Activated CD4-positive, alpha-beta T cell treated with anti-CD3 and anti-CD28 coated beads, Interleukin-2, amount 50 U/mL, for 16 hours (primary cell): ENCODE results near the gene ASGR2.
"Not testable (repeated sequence)": the region's sequence is repeated elsewhere in the genome, so short reads cannot be mapped to it uniquely, and the experiment has no call there.

ENCODE experiments used
- DNase-seq: peaks from one replicate; pipeline ENCODE4 v3.0.0-alpha.2; 2020

Gene ASGR2, protein sequence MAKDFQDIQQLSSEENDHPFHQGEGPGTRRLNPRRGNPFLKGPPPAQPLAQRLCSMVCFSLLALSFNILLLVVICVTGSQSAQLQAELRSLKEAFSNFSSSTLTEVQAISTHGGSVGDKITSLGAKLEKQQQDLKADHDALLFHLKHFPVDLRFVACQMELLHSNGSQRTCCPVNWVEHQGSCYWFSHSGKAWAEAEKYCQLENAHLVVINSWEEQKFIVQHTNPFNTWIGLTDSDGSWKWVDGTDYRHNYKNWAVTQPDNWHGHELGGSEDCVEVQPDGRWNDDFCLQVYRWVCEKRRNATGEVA

DNA sequence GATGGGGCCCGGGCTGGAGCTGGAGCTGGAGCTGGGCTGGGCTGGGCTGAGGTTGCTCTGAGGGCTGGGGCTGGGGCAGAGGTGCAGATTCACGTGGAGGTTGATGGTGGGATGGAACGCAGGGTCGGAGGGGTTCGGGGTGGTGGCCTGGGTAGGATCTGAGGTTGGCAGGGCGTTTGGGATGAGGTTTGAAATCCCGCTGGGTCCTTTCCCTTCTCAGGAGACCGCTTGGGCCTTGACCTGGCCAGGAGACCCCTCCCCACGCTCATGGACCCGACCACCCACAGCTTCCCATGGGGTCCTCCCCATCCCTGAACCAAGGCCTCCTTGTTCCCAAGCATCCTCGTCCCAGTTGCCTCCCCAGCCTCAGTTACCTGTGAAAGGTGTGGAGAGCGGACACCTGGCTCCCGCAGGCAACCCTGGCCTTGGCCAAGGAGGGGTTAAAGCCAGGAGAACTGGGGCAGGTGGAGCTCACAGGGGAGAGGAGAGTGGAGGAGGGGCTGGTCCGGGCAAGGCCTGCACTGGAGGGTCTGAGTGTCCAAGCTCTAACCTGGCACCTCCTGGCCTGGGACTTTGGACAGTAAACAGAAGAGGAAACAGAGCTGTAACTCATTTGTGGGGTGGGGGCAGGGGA is at the start of gene ASGR2:
Gene ASGR2 (minus strand): TSS at position 582 of the 634 bp plus-strand sequence. CDS start 582 bp downstream, outside the sequence.
- DNase-seq, result no peak

DNA sequence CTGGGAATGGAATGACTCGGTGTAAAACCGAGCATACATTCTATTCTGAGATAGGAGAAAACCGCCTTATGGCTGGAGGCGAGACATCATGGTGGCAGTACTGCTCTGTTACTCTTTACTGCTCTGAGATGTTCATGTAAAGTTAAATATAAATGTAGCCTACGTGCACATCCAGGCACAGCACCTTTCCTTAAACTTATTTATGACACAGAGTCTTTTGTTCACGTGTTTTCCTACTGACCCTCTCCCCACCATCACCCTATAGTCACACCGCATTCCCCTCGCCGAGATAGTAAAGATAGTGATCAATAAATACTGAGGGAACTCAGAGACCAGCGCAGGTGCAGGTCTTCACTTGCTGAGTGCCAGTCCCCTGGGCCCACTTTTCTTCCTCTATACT is 44.9 kb upstream of the ASGR2 start:
- not testable (repeated sequence) for DNase-seq

DNA sequence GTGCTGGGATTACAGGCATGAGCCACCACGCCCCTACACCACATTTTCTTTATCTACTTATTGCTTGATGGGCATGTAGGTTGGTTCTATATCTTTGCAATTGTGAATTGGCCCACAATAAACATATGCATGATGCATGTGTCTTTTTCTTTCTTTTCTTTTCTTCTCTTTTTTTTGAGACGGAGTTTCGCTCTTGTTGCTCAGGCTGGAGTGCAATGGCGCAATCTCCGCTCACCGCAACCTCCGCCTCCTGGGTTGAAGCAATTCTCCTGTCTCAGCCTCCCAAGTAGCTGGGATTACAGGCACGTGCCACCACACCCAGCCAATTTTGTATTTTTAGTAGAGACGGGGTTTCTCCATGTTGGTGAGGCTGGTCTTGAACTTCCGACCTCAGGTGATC is 43.8 kb upstream of the ASGR2 start:
- not testable (repeated sequence) for DNase-seq

DNA sequence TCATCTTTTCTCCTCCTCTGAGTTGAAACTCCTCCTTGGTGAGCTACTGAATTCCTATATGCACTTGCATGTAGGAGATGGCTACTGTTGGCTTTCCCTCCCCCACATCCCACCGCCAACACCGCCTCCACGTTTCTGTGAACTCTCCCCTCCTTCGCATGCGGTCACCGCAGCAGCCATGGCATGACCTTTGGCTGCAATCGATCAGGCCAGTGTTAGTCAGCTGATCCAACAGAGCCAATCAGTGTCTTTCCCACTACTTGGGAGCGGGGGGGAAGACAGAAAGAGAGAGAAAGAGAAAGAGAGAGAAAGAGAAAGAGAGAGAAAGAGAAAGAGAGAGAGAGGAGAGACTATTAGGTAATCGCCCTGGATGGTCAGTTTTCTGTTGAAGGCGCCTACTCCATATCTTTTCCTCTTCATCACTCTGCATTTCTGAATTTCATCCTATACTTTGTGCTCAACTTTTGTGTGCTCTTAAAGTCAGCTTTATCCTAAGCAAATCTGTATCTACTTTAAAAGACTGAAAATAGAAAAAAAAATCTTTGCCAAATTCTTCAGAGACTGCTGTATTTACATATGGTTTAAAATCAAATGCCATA is 41.8 kb upstream of the ASGR2 start:
- DNase-seq, result no peak

DNA sequence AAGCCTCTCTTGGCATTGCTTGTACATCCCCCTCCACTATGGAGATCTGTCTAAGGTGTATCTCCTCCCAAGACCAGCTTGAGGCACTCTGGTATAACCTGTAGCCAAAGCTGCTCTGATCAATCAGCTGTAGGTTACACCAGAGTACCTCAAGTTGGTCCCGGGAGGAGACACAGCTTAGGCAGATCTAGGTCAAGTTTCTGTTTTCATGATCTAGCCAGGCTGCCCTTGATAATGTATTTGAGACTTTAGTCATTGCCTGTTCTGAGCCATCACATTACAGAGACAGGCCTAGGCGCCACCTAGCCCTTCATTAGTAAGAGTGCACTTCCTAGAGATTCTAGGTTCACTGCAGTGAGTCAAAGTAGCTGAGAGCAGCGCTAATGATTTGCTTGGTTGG is 33.1 kb upstream of the ASGR2 start:
- DNase-seq, result peak; percentile 28

DNA sequence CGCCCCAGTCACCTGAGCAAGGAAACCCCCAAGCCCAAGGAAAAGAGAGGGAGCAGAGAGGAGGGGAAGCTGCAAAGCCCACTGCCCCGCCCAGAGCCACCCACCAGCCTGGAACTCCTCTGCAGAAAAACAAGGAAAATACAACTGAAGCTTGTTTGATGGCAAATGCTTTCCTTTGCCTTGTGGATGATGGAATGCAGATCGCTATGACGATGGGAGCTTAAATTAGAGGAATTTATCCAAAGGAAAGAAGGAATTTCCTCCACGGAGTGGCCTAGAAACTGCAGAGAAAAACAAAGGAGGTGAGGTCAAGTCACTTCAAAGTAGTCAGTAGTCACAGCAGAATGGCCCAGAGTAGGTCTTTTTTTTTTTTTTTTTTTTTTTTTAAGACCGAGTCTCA is 31.5 kb upstream of the ASGR2 start:
- DNase-seq, result no peak

DNA sequence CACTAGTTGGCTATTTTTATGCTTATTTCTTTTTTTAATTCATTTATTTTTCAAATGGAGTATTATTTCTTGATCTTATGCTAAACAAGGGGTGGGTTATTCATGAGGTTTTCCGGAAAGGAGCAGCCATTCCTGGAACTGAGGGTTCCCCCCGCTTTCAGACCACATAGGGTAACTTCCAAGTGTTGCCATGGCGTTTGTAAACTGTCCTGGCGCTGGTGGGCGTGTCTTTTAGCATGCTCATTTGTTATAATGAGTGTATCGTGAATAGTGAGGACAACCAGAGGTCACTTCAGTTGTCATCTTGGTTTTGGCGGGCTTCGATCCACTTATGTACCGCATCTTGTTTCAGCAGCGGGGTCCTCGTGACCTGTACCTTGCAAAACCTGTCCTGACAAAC is 29.6 kb upstream of the ASGR2 start:
- DNase-seq, result no peak

DNA sequence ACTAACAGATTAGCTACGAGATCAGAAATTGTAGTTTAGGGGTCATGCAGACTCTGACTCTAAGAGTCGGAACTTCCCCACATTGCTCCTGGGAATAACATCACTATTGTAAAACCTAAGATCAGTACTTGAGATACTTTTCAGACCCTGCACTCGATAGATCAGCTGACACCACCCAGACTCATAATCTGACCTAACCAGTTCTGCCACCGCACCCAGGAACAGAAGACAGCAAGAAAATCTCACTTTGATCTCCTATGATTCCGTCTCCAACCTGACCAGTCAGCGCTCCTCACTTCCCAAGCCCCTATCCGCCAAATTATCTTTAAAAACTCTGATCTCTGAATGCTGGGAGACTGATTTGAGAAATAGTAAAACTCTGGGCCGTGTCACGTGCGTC is 27.2 kb upstream of the ASGR2 start:
- DNase-seq, result no peak

DNA sequence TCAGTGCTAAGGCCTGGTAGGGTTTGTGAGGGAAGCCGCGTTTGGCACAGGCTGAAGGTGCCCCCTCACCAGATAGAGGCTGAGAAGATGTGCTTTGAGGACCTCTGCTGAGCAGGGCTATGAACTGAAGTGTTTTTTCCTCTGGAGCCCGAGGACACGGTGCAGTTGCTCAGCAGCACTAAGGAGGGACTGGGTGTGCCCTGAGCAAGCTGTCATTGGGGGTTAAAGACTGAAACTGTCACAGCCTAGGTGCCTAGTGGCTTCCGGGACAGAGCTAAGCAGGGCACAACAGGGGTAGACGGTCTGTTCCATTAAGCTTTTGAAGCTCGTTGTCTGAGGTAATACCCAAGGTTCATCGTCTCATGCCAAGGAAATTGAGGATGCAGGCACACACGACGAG is 24.8 kb upstream of the ASGR2 start:
- no peak for DNase-seq

DNA sequence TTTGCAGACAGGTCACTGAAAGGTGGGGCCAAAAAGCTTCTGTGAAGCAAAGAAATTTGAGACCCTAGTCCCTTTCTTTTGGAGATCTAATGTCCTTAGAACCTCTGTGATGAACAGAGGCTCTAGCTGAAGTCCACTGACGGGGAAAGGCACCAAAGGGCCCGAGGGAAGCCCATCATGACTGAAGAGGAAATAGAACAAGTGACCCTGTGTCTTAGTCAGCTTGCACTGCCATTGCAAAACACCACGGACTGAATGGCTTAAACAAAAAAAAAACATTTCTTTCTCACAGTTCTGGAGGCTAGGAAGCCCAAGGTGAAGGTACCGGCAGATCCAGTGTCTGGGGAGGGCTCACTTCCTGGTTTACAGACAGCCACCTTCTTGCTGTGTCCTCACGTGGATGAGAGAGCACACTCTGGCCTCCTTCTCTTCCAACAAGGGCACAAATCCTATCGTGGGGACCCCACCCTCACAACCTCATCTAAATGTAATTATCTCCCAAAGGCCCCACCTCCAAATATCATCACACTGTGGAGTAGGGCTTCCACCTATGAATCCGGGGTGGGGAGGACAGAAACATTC is 24.3 kb upstream of the ASGR2 start:
- DNase-seq, result no peak

DNA sequence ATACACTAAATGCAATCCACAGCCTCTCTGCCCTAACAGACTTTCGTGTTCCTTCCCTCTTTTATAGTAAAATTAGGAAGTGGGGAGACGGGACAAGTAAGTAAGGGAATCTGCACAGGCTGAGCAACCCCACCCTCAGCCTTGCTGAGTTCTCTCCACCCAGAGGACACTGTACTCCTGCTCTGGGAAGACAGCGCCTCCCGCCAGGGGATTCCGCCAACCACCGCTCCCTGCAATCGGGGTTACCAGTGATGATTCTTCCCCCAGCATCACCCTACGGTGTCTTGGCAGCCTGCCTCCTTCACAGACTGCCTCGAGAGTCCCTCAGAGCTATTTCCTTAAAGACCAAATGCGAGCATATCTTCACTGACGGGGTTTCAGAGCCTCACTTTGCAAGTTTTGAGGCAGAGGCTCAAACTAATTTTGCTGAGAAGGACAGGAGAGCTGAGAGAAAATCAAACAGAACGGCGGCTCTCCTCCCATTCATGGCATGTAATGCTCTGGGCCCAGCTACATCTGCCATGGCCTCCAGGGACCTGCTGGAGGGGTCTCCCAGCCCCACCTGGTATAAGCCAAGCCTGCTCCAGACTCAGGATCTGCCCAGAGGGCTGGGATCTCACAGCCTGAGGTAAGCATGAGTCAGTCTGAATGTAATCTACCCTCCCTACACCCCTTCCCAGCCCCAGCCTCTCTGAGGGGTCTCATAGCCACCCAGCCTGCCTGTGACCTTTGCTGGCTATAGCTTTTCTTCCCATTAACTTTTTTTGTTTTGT is 22.7 kb upstream of the ASGR2 start:
- DNase-seq, result no peak

DNA sequence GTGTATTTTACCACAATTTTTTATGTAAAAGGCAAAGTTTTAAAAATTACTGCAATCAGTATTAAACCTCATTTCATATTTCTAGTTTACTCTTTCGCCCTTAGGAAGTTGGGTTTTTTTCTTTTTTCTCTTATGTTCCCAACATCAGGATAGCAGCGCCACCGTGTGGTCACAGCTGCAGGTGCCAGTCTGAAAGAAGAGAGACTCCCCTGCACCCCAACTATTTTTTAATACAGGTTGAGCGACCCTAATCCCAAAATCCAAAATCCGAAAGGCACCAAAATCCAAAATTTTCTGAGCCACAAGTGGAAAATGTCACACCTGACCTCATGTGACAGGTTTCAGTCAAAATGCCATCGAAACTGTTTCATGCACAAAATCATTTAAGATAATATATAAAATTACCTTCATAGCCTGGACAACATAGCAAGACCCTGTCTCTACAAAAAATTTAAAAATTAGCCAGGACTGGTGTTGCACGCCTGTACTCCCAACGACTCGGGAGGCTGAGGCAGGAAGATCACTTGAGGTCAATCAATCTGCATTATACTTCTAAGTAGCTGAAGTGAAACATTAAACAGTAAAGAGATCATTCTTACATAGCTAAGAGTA is 21.8 kb upstream of the ASGR2 start:
- DNase-seq, result peak; percentile 72

DNA sequence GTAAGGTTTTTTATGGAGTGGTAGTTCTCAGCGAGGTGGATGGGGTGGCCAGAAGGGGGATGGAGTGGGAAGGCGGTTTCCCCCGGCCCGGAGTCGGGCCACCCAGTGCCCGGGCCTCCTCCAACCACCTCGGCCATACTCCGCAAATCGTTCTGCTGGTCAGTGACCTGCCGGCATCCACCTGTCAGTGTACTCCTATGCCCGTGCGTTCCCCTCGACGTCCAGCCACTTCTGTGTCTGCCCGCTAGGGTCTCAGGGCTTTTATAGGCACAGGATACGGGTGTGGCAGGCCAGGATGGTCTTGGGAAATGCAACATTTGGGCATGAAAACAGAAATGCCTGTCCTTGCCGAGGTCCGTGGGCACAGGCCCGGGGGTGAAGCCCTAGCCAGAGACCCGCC is 19.3 kb upstream of the ASGR2 start:
- DNase-seq, result no peak

DNA sequence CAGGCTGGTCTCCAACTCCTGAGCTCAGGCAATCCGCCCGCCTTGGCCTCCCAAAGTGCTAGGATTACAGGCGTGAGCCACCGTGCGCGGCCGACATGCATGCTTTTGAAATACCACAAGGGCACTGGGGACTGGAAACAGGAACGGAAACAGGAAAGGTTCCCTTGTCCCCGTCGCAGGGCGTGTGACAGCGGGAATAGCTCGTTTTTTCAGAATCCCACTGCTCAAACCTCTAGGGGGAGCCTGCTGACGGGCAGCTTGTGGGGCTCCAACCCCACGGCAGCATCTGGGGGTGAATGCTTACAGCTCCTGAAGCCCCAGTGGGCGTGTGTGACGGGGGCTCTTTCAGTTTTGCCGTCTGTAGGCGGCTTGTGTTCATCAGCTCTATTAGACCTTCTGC is 18.8 kb upstream of the ASGR2 start:
- peak; percentile 49 for DNase-seq

DNA sequence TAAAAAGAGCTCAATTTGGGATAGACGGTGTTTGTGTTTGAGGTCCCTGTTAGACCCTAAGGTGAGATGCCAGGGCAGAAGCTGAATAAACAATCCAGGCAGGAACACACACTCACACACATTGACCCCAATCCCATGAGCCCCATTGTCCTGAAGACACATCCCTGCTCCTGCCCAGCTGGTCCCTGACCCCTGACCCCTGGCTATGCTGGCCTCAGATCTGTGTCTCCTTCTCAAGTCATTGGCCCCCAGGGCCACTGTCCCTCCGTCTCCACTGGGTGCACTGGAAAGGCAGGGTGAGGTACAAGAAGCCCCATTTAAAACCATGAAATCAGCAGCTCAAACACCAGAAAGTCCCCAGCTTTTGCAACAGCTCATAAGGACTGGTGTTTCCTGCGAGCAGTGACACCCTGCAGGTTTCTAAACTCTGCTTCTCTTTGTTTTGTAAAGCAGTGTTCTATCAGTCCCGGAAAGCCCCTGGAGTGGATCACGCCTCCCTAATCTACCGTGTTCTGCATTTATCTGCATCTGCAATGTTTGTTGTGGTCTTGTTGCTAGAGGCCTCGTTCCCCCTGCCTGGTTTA is 18.0 kb upstream of the ASGR2 start:
- DNase-seq, result peak; percentile 76

DNA sequence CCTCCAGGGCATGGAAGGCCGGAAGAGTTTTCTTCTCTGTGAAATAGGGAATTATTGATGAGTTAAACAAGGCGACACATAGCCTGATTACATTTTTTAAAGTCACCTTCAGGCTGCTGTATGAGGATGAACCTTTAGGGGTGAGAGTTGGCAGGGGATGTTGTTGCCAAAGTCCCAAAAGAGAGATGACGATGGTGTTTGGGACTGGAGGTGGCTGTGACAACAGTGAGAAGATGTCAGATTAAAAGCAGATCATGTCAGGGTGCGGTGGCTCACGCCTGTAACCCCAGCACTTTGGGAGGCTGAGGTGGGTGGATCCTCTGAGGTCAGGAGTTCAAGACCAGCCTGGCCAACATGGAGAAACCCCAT is 16.8 kb upstream of the ASGR2 start:
- no peak for DNase-seq

DNA sequence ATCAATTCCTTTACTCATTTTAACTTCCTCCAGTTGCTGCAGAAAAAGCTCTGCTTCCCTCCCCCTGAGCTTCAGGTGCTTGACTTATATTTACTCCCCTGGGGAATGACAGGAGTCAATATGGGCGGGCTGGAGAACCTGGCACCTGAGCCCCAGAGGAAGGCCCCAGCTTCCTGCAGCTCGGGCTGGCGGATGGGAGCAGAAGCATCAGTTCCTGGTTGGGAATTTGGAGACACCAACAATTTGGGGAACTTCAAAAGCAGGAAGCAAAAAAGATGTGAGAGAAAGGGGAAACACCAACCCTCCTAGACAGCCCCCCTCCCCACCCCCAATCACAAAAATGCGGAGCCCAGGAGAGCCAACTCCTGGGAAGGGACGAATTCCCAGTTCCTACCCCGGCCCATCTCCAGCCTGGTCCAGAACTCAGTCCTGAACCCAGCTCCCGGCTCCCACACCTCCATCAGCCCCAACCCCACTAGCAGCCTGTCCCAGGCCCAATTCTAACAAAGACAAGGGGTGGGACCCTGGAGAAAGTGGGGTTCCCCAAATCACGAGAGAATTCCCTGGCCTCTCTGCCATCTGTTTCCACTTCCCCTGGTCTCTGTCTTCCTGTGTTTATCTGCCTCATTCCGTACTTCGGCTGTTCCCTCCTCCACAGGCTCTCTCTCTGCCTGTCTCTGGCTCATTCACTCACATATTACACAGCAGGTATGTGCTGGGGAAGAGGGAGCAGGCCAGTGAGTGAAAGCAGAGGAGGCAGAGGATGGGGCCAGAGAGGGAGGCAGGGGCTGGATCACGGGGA is 16.2 kb upstream of the ASGR2 start:
- DNase-seq, result no peak

DNA sequence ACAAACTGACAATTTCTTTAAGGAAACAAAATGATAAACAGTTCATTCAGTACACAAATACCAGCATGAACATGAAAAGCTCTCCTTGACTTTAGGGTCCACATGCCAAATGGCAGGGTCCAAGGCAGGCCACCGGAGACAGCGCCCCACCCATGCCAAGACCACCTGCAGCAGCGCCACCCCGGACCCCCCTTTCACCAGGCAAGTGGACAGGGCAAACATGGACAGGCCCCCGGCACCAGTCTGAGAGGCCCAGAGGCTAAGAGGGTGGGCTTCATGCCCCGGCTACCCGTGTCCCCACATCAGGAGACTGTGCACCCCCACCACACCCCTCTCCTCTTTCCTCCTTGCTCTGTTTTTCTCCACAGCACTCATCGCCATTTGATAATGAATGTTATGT is 14.7 kb upstream of the ASGR2 start:
- DNase-seq, result no peak

DNA sequence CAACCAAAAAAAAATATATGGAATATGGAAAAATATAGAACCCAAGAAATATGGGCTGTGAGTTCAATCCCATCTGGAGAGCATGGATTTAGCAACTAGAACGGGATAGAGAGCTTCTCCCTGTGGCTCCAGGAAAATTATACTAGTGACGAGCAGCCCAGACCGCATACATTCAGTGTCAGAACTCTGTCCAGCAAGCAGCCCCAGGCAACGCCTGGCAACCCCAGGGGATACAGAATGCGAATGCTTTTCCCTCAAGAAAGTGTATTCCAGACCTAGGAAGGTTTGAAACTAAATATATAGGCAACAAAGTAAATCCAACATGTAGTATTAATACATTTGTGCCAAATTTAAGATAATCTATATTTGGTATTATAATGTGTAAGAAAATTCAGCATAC is 13.5 kb upstream of the ASGR2 start:
- DNase-seq, result no peak

DNA sequence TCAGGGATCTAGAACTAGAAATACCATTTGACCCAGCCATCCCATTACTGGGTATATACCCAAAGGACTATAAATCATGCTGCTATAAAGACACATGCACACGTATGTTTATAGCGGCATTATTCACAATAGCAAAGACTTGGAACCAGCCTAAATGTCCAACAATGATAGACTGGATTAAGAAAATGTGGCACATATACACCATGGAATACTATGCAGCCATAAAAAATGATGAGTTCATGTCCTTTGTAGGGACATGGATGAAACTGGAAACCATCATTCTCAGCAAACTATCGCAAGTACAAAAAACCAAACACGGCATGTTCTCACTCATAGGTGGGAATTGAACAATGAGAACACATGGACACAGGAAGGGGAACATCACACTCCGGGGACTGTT is 12.9 kb upstream of the ASGR2 start:
- DNase-seq, result not testable (repeated sequence)

DNA sequence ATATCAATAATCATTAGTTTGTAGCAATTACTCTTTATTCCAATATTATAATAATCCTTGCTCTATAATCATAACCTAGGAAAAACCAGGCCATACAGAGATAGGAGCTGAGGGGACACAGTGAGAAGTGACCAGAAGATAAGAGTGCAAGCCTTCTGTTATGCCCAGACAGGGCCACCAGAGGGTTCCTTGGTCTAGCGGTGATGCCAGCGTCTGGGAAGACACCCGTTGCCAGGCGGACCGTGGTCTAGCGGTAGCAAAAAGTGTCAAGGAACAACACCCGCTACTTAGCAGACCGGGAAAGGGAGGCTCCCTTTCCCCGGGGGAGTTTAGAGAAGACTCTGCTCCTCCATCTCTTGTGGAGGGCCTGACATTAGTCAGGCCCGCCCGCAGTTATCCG is 11.8 kb upstream of the ASGR2 start:
- DNase-seq, result not testable (repeated sequence)

DNA sequence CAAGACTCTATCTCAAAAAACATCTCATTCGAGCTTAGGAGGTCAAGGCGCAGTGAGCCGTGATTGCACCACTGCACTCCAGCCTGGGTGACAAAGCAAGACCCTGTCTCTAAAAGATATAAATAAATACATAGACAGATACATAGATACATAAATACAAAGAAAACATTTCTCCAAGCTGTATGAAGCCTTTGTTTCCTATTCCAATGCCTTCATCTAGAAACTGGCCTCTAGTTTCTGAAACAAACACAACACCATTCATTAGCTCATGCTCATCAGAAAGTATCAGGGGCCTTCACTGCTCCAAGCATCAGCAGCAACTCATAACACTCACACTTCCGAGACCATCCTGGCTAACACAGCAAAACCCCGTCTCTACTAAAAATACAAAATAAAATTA is 10.3 kb upstream of the ASGR2 start:
- DNase-seq, result no peak
